ENCODE results near the gene PLD2.

DNA sequence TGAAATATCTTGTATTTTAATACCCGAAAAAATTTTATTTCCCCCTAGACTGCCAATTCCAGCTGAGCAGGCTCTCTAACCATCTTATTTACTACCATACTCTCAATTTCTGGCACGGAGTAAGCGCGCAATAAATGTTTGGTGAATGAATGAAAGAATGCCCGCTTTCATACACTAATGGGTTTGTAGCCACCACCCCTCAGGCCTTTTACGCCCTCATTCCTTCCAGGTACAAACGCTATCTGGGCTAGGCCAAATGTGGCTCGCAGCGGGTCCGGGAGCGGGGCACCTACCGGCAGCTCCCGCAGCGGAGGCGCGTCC lies 536 bp upstream of the PLD2 start:
- TF ChIP-seq, protein P1, sequence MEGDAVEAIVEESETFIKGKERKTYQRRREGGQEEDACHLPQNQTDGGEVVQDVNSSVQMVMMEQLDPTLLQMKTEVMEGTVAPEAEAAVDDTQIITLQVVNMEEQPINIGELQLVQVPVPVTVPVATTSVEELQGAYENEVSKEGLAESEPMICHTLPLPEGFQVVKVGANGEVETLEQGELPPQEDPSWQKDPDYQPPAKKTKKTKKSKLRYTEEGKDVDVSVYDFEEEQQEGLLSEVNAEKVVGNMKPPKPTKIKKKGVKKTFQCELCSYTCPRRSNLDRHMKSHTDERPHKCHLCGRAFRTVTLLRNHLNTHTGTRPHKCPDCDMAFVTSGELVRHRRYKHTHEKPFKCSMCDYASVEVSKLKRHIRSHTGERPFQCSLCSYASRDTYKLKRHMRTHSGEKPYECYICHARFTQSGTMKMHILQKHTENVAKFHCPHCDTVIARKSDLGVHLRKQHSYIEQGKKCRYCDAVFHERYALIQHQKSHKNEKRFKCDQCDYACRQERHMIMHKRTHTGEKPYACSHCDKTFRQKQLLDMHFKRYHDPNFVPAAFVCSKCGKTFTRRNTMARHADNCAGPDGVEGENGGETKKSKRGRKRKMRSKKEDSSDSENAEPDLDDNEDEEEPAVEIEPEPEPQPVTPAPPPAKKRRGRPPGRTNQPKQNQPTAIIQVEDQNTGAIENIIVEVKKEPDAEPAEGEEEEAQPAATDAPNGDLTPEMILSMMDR (IDR thresholded peaks at IDR 0.05), result no peak
- no peak for TF ChIP-seq POLR2A (IDR thresholded peaks at IDR 0.05)

Data from body of pancreas (tissue), 4 donors.